ENCODE measurements around the gene DPH5. TPM values are rescaled to one million over a fixed set of nuclear protein-coding genes. Genes with fewer than 3 reads are reported as not detected.

Gene DPH5
- total and polyA plus RNA-seq, 12 donors: 21.7 to 59.1 (median 42.0) TPM

- Histone ChIP-seq H3K27ac (no peak overlapping the region), H3K4me1 (replicated peaks in 1 of 2) (no peaks in the 10 kb centered on the region), H3K27me3 (no peaks in the 10 kb centered on the region), H3K36me3 (replicated peaks in 1 of 2) (no peaks in the 10 kb centered on the region), H3K9me3 (replicated peaks in 1 of 3) (no peaks in the 10 kb centered on the region), H3K4me3 (no peak overlapping the region)
- intact Hi-C loops (cut with DNase I): no loop called here
- no peak for DNase-seq
- 97 to 100% (median 100%) methylated on average over 1 of the region's 1 CpG for WGBS, 4 donors
- TF ChIP-seq CTCF (IDR thresholded peaks at IDR 0.05) (no peak), POLR2A (IDR thresholded peaks at IDR 0.05) (no peak)
Observed at GRCh38 chr1:101060992-101061391, 35.4 kb upstream of the DPH5 start.

GRCh38 chr1:101059945-101060542, 34.5 kb upstream of the DPH5 start:
- no peak for DNase-seq
- no peaks in the 10 kb centered on the region for H3K27me3 ChIP-seq
- H3K4me1 ChIP-seq (replicated peaks in 1 of 2): no peaks in the 10 kb centered on the region
- WGBS, 4 donors: 88 to 90% (median 89%) methylated on average over 6 of the region's 6 CpGs
- no peak overlapping the region for H3K4me3 ChIP-seq
- H3K36me3 ChIP-seq (replicated peaks in 1 of 2): no peaks in the 10 kb centered on the region
- H3K27ac ChIP-seq: no peak overlapping the region
- TF ChIP-seq CTCF (IDR thresholded peaks at IDR 0.05): no peak
- intact Hi-C loops (cut with DNase I): no loop called here
- H3K9me3 ChIP-seq (replicated peaks in 1 of 3): no peaks in the 10 kb centered on the region

GRCh38 chr1:101055623-101056022, 30.0 kb upstream of the DPH5 start:
- no peaks in the 10 kb centered on the region for H3K9me3 ChIP-seq (replicated peaks in 1 of 3)
- H3K27ac ChIP-seq: no peak overlapping the region
- H3K27me3 ChIP-seq: no peaks in the 10 kb centered on the region
- no peak for TF ChIP-seq CTCF (IDR thresholded peaks at IDR 0.05)
- no peak for TF ChIP-seq POLR2A (IDR thresholded peaks at IDR 0.05)
- intact Hi-C loops (cut with DNase I): no loop called here
- H3K36me3 ChIP-seq (replicated peaks in 1 of 2): no peaks in the 10 kb centered on the region
- peaks cover 0 to 4% of the 10 kb centered on the region in 2 donors for H3K4me1 ChIP-seq (replicated peaks in 1 of 2)
- no peak overlapping the region for H3K4me3 ChIP-seq
- DNase-seq: no peak

- no peak overlapping the region for H3K27ac ChIP-seq
- intact Hi-C loops (cut with DNase I): no loop called here
- H3K27me3 ChIP-seq: no peaks in the 10 kb centered on the region
- no peaks in the 10 kb centered on the region for H3K9me3 ChIP-seq (replicated peaks in 1 of 3)
- no peak for DNase-seq
- no peak overlapping the region for H3K4me3 ChIP-seq
- TF ChIP-seq CTCF (IDR thresholded peaks at IDR 0.05) (no peak), POLR2A (IDR thresholded peaks at IDR 0.05) (no peak)
- peaks cover 0 to 5% of the 10 kb centered on the region in 2 donors for H3K4me1 ChIP-seq (replicated peaks in 1 of 2)
- WGBS, 4 donors: 78 to 82% (median 79%) methylated on average over 3 of the region's 3 CpGs
- H3K36me3 ChIP-seq (replicated peaks in 1 of 2): no peaks in the 10 kb centered on the region
Observed at GRCh38 chr1:101051688-101052638, 26.4 kb upstream of the DPH5 start.
